GM21717 (cell line): ENCODE data around the gene TM7SF2.
"Not testable (repeated sequence)": the region's sequence is repeated elsewhere in the genome, so short reads cannot be mapped to it uniquely, and the experiment has no call there.

Experiments
- ATAC-seq: cut with Tn5 transposase; IDR thresholded peaks from one replicate; pipeline ENCODE4 v1.9.1; 2021; ENCODE audit warnings: mild to moderate bottlenecking, moderate library complexity; ENCODE audit not compliant: unreplicated experiment

The TM7SF2 gene

DNA sequence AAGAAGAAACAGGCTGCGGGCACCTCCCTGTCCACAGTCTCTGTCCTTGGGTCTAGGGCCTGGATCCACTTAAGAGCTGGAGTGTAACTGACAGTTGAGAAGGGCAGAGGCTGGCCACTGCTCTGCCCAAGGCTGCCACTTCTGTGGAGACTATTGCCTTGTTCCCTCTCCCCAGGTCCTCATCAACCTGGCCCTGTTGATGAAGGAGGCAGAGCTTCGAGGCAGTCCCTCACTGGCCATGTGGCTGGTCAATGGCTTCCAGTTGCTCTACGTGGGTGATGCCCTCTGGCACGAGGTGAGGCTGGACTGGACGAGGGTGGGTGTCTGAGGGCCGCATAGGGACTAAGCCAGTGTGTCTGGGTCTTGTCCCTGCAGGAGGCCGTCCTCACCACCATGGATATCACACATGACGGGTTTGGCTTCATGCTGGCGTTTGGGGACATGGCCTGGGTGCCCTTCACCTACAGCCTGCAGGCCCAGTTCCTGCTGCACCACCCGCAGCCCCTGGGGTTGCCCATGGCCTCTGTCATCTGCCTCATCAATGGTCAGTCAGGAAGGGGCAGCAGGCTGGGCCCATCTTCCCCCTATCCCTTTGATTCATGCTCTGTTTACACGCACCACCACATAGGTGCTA, 3.0 kb downstream of the TM7SF2 start:
- no peak for ATAC-seq

DNA sequence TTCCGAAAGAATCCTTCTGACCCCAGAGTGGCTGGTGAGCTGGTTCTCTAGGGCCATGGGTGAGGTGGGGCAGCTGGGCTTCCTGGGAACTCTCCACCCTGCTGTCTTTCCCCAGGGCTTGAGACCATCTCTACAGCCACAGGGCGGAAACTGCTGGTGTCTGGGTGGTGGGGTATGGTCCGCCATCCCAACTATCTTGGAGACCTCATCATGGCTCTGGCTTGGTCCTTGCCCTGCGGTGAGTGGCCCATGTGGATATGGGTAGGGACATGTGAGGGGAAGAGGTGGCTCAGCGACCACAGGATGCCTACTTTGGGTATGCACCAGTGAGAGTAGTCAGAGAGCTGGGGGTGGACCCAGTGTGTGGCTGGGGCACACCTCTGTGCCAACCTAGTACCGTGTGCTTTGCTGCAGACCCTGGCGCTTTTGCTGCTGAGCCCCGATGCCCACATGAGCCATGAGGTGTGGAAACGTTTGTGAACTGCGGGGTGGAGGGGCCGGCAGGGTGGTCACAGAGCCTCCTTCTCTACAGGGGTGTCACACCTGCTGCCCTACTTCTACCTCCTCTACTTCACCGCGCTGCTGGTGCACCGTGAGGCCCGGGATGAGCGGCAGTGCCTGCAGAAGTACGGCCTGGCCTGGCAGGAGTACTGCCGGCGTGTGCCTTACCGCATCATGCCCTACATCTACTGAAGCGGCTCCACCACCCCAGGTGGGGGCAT, 3.9 kb downstream of the TM7SF2 start:
- ATAC-seq = no peak

DNA sequence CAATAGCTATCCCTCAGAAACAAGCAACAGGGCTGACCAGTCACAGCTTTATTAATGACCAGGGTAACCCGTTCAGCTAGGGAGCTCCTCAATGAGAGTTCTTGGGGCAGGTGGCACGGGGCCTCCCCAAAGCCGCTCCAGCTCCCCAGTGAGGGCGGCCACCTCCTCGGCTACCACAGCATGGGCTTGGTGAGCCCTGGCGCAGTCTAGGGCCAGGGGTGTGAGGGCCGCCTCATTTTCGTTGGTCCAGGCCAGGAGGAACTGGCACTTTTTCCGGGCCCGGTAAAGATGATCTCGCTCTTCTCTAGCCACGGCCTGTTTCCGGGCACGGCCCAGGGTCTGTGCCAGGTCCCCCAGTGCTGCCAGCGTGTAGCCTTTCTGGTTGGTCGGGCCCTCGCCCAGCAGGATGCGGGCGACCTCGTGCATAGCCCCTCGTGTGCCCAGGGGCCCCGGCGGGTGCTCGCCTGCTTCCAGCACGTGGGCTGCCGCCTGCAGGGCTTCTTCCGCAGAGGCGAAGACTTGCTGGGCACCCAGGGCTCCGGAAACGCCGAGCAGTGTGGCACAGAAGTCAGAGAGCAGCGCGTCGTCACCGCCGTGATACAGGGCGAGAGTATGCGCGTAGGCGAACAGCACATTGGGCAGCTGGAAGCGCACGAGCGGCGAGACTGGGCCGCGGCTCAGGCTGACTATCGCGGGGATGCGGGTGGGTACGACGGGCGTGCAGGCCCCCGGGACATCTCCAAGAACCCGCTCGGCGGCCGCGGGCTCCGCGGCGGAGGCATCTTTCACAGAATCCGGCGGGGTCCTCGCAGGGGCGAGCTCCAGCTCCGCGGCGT, 4.9 kb downstream of the TM7SF2 start:
- ATAC-seq = no peak

DNA sequence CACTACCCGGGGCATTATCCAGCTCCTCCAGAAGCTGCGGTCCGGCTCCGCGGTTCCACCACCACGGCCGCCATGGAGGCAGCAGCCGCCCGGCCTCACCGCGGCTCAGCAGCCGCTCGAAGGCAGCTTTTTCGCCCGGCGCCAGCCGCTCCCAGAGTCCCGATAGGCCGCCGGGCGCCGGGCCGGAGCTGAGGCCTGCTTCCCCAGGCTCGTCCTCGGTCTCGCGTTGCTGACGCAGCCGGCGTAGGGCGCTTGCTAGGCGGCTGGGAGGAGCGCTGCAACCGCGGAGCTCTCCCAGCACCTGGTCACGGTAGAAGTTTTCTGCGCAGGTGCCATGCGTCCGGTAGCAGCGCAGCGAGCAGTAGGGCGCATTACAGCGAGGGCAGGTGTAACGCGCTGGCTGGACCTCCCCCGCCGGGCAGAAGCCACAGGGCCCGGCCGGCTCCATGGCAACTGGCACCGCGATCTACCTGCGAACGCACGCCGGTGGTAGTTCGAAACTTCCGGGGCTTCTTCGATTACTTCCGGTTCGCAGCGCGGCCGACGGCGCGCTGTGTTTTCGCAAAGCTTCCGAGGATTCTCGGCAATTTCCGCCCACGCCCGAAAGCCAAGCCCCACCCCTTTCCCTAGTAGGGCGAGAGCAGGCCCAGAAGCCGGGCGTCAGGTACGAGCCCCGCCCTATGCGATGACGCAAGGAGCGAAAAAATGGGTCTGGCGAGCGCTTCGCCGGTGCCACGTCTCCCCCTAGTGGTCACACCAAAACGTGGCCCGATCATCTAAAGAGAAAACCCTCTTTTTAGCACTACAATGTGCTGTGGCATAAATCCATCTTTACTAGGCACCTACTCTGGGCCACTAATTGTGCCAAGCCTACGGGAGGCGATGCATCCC, 5.8 kb downstream of the TM7SF2 start, which contains the start of gene ZNHIT2:
TSS of gene ZNHIT2 (minus strand) at position 496 of the 891 bp plus-strand sequence. CDS start at position 448, 48 bp downstream.
- ATAC-seq = peak; percentile 42

DNA sequence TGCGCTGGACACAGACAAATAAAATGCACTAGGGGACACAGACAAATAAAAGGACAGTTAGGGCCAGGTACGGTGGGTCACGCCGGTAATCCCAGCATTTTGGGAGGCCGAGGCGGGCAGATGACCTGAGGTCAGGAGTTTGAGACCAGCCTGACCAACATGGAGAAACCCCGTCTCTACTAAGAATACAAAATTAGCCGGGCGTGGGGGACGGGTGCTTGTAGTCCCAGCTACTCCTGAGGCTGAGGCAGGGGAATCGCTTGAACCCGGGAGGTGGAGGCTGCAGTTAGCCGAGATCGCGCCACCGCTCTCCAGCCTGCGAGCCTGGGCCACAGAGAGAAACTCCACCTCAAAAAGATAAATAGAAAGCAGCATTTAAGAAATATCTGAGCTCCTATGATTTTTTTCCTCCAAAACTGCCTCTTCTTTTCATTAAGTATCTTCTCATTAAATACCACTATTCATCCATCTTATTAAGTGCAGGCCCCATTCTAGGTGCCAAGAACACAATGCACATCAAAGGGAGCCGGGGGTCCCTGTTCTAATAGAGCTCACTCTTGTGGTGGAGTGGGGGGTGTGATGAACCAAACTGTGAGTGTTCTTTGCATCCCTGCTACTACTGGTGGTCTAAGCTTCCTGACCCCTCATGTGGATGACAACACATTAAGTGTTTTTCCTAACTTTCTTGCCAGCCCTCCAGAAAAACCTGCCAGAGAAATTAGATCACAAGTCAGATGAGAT, 6.6 kb downstream of the TM7SF2 start:
- no peak for ATAC-seq

DNA sequence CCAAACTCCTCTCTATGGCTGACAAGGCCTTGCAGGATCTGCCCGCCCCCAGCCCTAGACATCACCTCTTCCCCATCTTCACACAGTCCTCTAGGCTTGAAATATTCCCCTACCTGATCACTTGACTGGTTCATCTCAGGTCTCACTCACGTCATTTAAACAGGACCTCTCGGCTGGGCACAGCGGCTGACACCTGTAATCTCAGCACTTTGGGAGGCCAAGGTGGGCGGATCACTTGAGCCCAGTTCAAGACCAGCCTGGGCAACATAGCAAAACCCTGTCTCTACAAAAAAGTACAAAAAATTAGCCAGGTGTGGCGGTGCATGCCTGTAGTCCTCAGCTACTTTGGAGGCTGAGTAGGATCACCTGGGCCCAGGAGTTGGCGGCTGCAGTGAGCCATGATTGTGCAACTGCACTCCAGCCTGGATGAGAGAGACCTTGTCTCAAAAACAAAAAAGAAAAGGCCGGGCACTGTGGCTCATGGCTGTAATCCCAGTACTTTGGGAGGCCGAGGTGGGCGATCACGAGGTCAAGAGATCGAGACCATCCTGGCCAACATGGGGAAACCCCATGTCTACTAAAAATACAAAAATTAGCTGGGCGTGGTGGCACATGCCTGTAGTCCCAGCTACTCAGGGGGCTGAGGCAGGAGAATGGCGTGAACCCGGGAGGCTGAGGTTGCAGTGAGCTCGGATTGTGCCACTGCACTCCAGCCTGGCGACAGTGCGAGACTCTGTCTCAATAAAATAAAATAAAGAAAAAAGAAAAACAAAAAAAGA, 7.4 kb downstream of the TM7SF2 start:
- not testable (repeated sequence) for ATAC-seq

DNA sequence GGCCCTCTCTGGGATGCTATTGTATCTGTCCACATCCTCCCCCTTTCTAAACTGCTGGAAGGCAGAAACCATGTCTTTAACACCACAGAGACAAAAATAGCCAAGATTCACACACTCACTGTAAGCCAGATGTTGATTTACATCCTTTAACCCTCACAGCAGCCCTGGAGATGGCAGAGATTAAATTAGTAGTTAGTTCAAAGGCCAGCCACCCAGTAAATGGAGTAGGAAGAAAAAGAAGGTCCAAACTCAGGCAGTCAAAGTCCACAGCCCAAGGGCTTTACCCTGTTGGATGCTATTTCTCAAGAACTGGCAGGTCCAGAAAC, 8.0 kb downstream of the TM7SF2 start:
- ATAC-seq = no peak

DNA sequence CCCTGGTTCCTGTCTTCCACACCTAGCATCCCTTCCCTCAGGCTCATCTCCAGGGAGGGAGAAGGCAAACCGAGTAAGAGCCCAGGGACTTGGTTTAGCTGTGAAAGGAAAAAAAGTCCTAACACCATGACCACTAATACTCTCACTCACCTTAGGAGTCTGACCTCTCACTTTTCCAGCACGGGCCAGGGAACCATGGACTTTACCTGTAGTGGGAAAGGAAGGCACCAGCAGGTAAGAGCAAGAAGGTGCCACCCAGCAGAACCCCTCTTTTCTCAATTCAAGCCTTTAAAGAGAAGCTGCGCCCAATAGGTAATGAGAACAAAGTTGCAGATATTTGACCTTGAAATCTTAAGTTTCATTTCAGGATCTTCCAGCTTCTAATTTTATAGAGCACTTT, 9.2 kb downstream of the TM7SF2 start:
- no peak for ATAC-seq

DNA sequence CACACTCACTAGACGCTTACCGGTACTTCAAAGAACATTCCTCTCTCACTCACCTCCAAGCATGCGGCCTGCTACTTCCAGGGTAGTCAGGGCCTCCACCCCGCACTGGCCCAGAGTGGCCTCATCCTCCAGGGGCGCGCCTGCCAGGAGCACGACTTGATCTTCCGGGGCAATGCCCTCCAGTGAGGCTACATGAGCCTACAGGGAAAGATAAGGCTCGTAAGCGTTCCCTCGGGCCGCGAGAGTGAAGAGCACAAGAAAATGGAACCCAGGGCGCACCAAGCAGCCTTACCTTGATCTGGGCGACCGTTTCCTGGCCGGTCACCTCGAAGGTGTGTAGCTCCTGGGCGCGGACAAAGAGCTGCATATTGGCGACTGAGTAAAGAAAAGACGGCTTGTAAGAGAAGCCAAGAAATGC, 9.8 kb downstream of the TM7SF2 start:
- ATAC-seq = no peak

DNA sequence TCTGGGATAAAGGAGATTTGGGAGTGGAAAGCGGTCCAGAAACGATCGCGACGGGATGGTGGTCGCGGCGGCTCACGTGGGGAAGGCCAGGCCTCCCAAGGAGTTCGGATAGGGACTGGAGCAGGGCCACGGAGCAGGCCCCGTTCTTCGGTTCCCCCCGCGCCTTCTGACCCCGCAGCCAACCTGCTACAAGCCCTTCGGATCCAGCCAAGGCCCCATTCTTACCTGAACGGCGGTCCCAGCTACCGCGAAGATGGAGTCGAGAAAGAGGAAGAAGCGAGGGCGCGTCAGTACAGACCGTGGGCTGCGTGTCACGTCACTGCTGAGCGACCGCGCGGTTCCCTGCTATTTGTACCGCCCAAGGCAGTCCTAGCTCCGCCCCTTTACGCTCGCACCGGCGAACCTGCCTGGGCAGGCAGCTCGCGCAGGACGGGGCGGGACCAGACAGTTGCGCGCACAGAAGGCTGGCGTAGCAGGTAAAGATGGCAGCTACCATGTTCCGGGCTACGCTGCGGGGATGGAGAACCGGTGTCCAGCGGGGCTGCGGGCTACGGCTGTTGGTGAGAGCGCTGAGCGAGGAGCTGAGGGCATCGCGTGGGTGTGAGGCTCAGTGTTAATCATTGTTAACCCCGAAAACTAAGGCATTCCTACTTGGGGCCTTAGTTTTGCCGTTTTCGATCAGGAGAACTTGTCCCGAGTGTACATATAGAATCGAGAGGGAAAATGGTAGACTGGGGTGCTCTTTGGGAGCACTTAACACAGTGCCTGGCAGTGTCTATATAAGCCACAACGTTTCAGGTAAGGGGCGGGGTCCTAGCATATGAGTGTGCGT, 10.4 kb downstream of the TM7SF2 start, which contains the start of the genes FAU and MRPL49:
TSS of gene FAU (minus strand) at position 270 of the 832 bp plus-strand sequence. CDS start 321 bp downstream, outside the sequence.
TSS of gene MRPL49 (plus strand) at position 457 of the 832 bp plus-strand sequence. CDS start at position 483, 26 bp downstream.
- peak; percentile 65 for ATAC-seq

DNA sequence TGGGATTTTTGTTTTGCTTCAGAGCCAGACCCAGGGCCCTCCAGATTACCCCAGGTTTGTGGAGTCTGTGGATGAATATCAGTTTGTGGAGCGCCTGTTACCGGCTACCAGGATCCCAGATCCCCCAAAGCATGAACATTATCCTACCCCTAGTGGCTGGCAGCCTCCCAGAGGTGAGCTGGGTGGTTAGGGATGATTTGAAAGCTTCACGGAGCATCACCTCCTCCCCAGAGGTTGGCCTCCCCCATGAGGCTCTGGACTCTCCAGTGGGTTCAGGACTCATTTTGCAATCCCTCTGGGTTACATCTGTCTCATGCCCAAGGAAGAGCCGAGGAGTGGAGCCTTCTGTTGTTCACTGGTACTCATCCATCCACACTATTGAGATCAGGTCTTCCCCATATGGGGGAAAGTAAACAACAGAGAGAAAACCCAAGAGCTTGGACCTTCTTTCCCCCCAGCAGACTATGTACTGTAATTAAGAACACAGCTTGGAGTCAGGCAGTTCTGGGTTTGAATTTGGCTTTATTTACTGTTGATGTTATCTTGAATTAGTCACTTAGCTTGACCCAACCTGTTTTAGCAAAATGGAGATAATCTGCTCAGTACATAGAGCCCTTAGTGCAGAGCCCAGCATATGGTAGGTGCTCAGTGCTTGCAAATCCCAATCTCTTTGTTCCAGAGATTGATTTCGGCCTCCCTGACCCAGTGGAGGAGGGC, 13.0 kb downstream of the TM7SF2 start:
- ATAC-seq = no peak

DNA sequence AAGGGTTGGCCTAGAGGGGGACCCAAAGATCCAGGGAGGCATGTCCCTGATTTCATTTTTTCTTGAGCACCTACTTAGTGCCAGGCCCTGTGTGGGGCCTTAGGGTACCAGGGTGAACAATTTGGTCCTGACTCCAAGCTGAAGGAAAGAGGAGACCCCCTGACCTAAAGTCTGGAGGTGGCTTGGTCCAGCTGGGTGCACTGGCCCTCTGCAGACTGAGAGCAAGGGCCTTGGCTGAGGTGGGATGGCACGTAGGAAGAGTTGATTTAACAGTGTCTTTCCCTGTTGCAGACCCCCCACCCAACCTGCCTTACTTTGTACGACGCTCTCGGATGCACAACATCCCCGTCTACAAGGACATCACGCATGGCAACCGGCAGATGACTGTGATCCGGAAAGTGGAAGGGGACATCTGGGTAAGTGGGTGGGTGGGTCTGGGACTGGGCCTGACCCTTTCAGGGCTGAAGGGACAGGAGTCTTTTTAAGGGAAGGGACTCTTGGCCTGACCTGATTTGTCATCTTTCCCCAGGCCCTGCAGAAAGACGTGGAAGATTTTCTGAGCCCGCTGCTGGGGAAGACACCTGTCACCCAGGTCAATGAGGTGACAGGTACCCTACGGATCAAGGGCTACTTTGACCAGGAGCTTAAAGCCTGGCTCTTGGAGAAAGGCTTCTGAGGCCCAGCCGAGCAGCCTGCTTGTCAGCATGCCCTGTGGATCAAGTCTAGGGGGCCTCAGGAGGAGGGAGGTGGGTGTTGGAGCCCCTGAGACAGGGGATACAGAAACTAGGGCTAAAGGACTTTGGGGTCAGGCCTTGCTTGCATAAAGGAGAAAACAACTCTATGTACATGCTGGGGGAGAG, 13.8 kb downstream of the TM7SF2 start:
- no peak for ATAC-seq

DNA sequence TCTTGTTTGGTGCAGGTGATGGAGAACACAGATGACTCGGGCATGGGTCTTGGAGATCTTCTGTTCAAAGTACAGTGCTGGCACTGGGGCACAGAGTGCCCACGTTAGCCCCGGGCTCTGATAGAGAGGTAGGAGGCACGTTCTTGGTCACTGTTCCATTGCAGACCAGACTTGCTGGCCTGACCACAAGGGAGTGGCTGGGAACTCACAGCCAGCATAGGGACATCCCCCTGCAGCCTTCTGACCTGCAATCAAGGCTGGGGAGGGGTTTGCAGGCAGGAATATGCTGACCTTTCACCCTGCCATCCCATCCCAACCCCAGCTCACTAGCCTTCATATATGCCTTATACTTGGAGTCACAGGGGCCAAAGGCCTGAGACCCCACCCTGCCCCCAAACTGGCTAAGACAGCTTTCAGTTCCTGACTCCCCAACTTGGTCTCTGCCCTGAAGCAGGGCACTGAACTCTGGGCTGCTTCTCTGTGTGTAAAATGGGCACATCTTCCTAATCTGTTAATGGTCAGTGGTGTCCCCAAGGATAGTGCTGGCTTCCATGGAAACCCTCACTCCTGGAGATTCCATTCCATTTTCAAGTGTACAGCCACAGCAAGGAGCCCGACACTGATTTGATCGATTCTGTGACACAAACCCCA, 15.1 kb downstream of the TM7SF2 start:
- ATAC-seq = no peak

DNA sequence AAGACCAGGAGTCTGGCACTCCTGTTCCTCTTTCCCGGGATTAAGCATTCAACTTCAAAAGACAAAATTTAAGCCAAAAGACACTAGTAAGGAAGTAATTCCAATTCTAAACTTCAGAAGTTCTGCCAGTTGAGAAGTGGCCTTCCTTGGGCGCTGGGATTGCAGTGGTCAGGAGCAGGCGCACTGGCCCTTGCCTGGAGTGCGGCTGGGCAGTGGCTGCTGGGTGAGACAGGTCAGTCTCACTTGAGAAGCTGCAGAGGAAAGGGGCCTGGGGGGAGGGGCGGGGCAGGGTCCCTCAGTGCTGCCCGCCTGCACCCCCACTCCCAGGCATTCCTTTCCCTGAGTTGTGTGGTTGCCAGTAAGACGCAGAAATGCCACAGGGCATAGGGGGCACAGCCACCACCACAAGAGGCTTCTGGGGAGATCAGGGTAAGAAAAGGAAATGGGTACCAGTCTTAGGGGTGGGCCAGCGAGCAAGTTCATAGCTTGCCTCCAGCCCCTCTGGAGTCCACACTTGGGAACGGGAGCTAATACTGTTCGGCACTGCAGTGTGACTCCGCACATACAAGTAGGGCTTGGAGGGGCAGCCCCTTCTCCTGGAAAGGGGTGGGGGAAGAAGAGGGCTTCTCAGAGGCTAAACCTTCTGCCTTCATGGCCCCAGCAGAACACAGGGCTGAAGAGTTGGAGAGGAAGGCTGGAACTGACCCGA, 16.0 kb downstream of the TM7SF2 start:
- ATAC-seq = no peak
